ENCODE data around the gene CPEB4. TPM values are rescaled to one million over a fixed set of nuclear protein-coding genes. Genes with fewer than 3 reads are reported as not detected.

CPEB4 gene
- total RNA-seq, 1 experiment from 2014 or later: 15.4 TPM

DNA sequence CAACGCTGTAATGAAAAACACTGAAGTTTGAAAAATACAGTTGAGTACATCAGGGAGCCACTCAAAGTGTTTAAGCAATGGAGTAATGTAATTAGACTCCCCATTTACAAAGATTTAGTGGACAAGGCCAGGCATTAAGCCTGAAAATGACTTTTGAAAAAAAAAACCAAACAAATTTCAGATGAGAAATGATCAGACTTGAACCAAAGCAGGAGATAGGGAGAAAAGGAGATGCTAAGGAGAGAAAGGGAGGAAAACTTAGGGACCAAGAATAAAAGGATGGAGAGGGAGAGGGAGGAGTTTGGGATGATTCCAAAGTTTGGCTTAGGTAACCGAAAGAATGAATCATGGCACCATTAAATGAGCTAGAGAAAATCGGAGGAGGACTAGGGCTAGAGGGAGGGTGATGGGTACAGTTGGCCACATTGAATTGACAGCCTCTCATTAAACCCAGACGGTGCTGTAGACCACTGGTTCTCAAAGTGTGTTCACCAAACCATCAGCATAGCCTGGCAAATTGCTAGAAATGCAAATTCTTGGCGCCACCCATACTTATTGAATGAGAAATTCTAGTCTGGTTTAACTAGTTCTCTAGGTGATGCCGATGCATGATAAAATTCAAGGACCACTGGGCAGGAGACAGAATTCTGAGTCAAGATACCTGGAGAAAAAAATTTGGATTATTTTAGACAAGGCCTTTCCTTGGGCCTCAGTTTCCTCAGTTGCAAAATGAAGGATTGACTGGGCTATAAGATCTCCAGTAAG lies 6.2 kb upstream of the CPEB4 start:
- ChIA-PET POLR2A (ENCODE audit: unreplicated experiment) (interaction anchor here (0.6 kb wide), 1 partner anchor 28 kb away, joined by 5 read pairs; no protein-coding TSS in a partner anchor), CTCF (interaction anchor here (0.5 kb wide), 1 partner anchor 260 kb away, joined by 3 read pairs; no protein-coding TSS in a partner anchor)
- no peak overlapping the region for H3K27ac ChIP-seq
- BruUV-seq (replicated peaks): no TSS peak
- no peaks in the 10 kb centered on the region for H4K20me1 ChIP-seq (ENCODE audit: insufficient read depth)
- TF ChIP-seq EZH2 (IDR thresholded peaks at IDR 0.05; ENCODE audit: low read depth): no peak
- TF ChIP-seq, protein P1, sequence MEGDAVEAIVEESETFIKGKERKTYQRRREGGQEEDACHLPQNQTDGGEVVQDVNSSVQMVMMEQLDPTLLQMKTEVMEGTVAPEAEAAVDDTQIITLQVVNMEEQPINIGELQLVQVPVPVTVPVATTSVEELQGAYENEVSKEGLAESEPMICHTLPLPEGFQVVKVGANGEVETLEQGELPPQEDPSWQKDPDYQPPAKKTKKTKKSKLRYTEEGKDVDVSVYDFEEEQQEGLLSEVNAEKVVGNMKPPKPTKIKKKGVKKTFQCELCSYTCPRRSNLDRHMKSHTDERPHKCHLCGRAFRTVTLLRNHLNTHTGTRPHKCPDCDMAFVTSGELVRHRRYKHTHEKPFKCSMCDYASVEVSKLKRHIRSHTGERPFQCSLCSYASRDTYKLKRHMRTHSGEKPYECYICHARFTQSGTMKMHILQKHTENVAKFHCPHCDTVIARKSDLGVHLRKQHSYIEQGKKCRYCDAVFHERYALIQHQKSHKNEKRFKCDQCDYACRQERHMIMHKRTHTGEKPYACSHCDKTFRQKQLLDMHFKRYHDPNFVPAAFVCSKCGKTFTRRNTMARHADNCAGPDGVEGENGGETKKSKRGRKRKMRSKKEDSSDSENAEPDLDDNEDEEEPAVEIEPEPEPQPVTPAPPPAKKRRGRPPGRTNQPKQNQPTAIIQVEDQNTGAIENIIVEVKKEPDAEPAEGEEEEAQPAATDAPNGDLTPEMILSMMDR (conservative IDR thresholded peaks at IDR 0.05): no peak
- peaks cover 6% of the 10 kb centered on the region; the same call in 1 of the 2 replicates for H3K9me3 ChIP-seq (ENCODE audit: insufficient read depth, low read depth)
- DNase-seq: no peak
- no peak overlapping the region for H3K4me2 ChIP-seq
- no peaks in the 10 kb centered on the region for H3K27me3 ChIP-seq (ENCODE audit: insufficient read depth, low read depth)
- no peaks in the 10 kb centered on the region for H3K36me3 ChIP-seq (ENCODE audit: low read depth)
- intact Hi-C loops (cut with micrococcal nuclease; ENCODE audit: unreplicated experiment): loop anchor here (1.0 kb wide), 1 partner anchor 91 kb away; no protein-coding TSS in a partner anchor
- H2AFZ ChIP-seq: no peak overlapping the region
- no peaks in the 10 kb centered on the region for H3K79me2 ChIP-seq (ENCODE audit: low read depth)
- no peaks in the 10 kb centered on the region for H3K9me2 ChIP-seq (ENCODE audit: insufficient read depth)
- peaks cover 51% of the 10 kb centered on the region for H3K4me1 ChIP-seq (replicated peaks; ENCODE audit: insufficient read depth)
- peaks cover 34% of the 10 kb centered on the region; the same call in 1 of the 2 replicates for H3F3A ChIP-seq (ENCODE audit: insufficient read depth, low read depth)
- H3K4me3 ChIP-seq: no peak overlapping the region

DNA sequence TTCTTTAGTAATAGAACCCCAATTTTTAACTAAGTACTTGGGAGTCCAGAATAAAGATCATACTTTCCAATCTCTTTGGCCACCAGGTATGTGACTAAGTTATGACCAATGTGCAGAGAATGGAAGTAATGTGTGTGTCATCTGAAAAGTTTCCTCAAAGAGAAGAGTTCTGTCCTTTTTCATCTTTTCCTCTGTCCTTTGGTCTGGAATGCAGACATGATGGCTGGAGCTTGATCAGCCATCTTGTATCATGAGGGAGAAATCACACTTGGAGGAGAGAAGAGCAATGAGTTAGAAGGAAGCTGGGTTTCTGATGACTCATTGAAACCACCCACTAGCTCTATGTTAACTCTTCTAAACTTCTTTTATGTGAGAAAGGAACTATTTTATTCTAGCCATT lies 5.5 kb upstream of the CPEB4 start:
- H3F3A ChIP-seq (ENCODE audit: insufficient read depth, low read depth): peaks cover 34% of the 10 kb centered on the region; the same call in 1 of the 2 replicates
- H4K20me1 ChIP-seq (ENCODE audit: insufficient read depth): no peaks in the 10 kb centered on the region
- POLR2A ChIA-PET (ENCODE audit: unreplicated experiment): interaction anchor here (0.6 kb wide), 1 partner anchor 28 kb away, joined by 5 read pairs; no protein-coding TSS in a partner anchor
- H3K9me3 ChIP-seq (ENCODE audit: insufficient read depth, low read depth): peaks cover 6% of the 10 kb centered on the region; the same call in 1 of the 2 replicates
- no peaks in the 10 kb centered on the region for H3K27me3 ChIP-seq (ENCODE audit: insufficient read depth, low read depth)
- TF ChIP-seq, protein P1 (conservative IDR thresholded peaks at IDR 0.05): no peak
- TF ChIP-seq EZH2 (IDR thresholded peaks at IDR 0.05; ENCODE audit: low read depth): no peak
- H3K9me2 ChIP-seq (ENCODE audit: insufficient read depth): no peaks in the 10 kb centered on the region
- intact Hi-C loops (cut with micrococcal nuclease; ENCODE audit: unreplicated experiment): no loop called here
- no peak overlapping the region for H3K4me2 ChIP-seq
- BruUV-seq (replicated peaks): no TSS peak
- no peaks in the 10 kb centered on the region for H3K36me3 ChIP-seq (ENCODE audit: low read depth)
- no peak overlapping the region for H3K4me3 ChIP-seq
- no peak overlapping the region for H3K27ac ChIP-seq
- CTCF ChIA-PET: no interaction called here
- H2AFZ ChIP-seq: no peak overlapping the region
- DNase-seq: peak in 1 of 2 experiments; percentile 77
- peaks cover 56% of the 10 kb centered on the region for H3K4me1 ChIP-seq (replicated peaks; ENCODE audit: insufficient read depth)
- H3K79me2 ChIP-seq (ENCODE audit: low read depth): no peaks in the 10 kb centered on the region

DNA sequence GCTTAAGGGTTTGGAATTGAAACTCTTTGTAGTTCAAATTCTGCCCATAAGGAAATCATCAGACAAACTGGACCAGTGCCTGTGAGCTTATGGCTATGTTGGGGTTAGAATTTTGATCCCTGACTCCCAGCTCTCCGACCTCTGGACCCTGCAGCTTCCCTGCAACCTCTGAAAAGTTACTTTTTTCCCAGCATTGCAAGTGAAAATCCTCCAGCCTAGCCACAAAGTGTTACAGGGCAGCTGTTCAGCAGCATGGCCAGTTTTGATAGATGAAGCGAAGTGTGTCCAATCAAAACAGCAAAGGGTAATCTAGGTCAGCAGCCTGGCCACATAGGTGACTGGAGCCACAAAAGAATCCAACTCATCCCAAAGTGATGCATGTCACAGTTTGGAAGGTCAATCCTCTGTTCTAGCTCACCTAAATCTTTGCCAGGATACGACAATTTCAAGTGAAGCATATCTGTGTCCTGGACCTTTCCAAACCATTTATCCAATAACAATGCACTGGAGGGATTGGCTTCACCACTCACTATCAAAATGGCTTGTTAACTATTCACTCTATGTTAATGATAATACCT lies 4.7 kb upstream of the CPEB4 start:
- intact Hi-C loops (cut with micrococcal nuclease; ENCODE audit: unreplicated experiment): no loop called here

More for the DNA sequence above, 4.7 kb upstream of the CPEB4 start:
- peaks cover 2% of the 10 kb centered on the region; the same call in 1 of the 2 replicates for H3K79me2 ChIP-seq (ENCODE audit: low read depth)
- no peaks in the 10 kb centered on the region for H3K9me2 ChIP-seq (ENCODE audit: insufficient read depth)
- no peak for DNase-seq
- POLR2A ChIA-PET (ENCODE audit: unreplicated experiment): no interaction called here
- no TSS peak for BruUV-seq (replicated peaks)
- CTCF ChIA-PET: no interaction called here
- no peaks in the 10 kb centered on the region for H4K20me1 ChIP-seq (ENCODE audit: insufficient read depth)
- peaks cover 6% of the 10 kb centered on the region; the same call in 1 of the 2 replicates for H3K9me3 ChIP-seq (ENCODE audit: insufficient read depth, low read depth)
- H2AFZ ChIP-seq: no peak overlapping the region
- H3K4me2 ChIP-seq: no peak overlapping the region
- peaks cover 34% of the 10 kb centered on the region; the same call in 1 of the 2 replicates for H3F3A ChIP-seq (ENCODE audit: insufficient read depth, low read depth)
- H3K36me3 ChIP-seq (ENCODE audit: low read depth): no peaks in the 10 kb centered on the region
- H3K27ac ChIP-seq: no peak overlapping the region
- H3K27me3 ChIP-seq (ENCODE audit: insufficient read depth, low read depth): no peaks in the 10 kb centered on the region
- TF ChIP-seq EZH2 (IDR thresholded peaks at IDR 0.05; ENCODE audit: low read depth): no peak
- TF ChIP-seq, protein P1 (conservative IDR thresholded peaks at IDR 0.05): no peak
- H3K4me1 ChIP-seq (replicated peaks; ENCODE audit: insufficient read depth): peaks cover 57% of the 10 kb centered on the region
- H3K4me3 ChIP-seq: no peak overlapping the region

Data from PC-9 (cell line).